SKM-1 treated with dmso at 0.1 percent for 144 hours (cell line): ENCODE measurements around the gene EBF3.

Source experiments
- DNase-seq: peaks from one replicate; lab custom pipeline; 2025; ENCODE audit not compliant: unreplicated experiment; lab: John Stamatoyannopoulos, UW

EBF3 gene

DNA sequence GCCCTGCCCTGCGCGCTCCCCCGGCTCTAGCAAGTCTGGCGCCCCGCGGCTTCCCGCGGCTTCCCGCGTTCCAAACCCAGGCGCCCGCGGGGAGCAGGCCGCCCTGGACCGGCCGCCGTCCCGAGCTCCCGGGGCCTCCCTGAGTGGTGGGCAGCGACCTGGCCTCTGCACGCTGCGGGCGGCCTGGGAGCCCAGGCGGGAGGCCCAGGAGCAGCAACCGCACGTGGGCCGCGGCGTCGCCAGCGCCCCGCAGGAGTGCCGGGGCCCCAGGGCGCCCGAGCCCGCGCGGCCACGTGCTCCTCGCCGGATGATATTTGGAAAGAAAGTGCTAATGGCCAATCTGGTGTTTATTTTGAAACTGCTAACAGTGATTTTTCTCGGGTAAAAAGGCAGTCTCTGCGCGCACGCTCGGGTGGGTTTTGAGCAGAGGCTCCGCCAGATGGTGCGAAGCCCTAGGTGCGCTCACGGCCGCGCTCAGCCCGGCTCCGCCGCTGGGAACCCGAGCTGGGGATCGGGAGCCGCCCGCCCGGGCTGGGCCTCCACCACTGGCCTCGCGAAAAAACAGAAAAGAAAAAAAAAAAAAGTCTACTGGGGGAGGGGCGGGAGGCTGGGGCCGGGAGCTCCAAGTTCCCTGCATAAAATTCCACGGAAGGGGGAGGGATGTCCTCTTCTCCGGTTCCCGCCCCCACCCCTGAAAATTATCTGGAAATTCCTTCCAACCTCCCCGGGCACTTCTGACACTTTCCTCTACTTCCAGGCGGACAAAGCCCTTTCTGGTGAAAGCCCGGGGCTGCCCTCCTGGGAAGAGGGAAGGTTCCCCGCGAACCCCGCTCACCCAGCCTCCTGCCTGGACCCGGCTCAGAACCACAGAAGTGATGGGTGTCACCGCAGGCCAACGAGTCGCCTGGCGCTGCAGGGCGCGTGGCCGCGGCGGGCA is 4.3 kb downstream of the EBF3 start:
- no peak for DNase-seq

DNA sequence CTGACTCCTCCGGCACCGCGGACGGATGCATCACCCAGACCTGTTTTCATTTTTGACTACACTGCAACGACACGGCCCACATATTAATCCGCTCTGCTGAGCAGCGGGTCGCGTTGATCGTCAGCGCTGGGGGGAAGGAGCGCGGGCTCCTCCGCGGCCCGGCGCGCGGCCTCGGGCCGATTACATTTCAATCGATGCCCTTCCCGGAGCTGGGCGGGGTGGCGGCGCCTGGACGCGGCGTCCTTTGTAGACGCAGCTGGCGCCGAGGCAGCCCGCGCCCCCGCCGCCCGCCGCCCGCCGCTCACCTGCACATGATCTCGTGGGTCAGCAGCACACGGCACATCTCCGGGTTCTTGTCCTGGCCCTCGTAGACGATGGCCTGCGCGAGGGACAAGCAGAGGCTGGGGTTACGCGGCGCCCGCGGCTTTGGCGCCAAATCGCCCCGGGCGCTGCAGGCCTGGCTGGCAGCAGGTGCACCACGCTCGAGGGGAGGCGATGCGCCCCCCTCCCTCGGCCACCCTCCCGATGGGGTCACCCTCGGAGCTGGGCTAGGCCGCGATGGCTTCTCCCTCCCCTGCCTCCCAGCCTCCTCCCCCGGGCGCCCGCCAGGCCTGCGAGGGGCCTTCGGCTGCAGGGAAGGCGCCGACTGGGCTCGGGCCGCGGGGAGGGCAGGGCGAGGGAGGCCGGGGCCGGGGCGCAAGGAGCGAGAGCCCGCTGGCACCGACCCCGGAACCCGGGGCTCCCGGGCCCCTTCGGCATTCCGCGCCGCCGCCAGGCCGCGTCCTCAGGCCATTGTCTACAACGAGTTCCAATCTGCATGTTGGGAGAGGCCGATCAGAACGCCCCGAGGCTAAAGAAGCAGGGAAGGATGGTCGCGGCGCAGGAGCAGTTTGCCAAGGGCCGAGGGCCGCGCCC is 5.2 kb downstream of the EBF3 start:
- no peak for DNase-seq

DNA sequence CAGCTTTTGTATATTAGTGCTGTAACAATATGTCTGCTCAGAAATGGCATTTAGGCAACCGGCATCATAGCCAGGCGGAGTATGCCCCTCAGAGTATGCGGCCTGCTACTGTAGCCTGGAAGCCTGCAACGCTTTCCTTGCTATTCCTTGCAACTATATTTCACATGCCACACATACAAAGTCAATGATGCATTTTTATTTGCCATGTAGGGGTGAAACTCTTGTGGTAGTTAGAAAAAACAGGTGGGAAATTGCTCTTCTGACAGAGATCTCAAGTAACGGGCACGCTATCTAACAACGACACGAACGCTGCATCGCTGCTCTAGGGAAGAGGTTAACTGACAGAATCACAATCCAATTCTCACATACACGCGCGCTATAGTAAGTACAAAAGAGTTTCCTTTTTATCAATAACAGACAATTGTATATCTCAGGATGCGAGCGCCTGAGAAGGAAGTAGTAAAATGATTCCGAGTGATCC is 5.9 kb downstream of the EBF3 start:
- DNase-seq: no peak

DNA sequence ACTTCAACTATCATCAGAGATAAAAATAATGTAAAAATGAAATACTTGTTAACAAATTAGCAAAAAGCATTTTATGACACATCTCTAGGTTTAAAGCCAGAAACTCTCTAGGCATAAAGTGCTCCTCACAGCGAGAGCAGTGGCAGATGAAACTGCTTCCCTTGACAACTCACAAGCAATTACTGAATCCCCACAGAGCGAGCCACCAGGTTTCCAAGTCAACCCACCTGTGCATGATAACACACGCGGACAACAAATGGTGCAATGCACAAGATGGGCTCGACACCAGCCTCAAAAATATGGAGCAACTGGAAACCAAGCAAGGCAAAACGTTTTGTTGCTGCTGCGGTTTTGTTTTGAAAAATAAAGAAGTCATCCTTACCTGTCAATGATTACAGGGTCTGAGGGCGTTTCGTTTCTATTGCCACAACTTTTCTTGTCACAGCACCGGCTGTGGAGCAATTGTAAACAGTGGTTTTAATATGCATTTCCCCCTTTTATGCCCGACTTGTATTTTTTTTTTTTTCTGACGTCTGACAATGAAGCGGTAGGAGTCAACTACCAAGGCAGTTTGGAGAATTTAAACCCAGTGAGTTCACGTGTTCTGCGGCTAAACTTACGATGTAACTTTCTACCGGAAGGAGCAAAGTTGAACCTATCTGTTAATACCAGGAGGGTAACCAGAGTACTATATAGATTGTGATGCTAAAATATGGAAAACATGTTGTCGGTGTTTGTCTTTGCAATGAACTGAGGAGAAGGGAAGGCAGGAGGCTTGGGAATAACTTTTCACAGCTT is 7.0 kb downstream of the EBF3 start:
- no peak for DNase-seq

DNA sequence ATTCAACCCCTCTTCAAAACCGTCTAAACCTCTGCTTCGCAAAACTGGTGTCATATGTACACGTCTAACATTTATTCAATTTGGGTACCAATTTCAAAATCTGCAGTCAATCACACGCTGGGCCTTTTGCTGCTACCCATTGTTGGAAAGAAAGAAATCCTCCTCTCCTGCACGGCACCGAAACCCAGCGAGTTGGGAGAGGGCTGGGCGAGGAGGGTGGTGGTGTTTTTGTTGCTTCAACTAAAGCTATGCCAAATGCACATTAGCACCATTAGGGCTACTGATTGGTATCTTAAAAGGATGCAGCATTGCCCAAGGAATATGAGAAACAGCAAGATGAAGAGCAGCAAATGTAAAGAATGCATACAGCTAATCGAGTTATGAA is 7.8 kb downstream of the EBF3 start:
- no peak for DNase-seq

DNA sequence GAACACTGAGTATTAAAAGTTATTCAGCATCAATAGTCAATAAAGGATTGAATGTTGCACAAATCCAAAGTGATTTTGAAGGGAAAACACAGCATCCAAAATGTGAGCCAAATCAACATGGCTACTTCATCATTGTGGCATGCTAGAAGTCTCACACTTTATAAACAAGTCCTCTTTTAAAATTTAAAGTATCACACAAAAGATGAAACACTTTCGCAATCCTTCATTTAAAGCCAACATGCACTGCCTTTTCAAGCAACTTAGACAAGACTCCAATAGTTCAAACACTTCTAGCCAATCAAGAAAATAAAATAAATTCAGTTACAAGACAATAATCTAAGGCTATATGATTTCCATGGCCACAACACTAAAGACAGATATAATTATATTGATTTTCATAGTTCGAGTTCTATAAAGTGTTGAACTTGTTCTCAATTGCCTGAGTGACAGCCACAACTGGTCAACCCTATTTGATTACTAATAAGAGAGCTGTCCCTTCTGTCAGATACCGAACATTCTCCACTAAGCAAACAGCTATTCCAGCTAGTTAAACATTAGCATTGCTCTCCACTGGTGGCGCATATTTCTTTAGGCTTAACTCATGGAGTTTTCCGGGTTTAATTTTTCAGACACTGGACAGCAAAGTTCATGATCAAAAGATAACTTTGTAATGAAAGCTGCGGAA is 8.3 kb downstream of the EBF3 start:
- DNase-seq: no peak

DNA sequence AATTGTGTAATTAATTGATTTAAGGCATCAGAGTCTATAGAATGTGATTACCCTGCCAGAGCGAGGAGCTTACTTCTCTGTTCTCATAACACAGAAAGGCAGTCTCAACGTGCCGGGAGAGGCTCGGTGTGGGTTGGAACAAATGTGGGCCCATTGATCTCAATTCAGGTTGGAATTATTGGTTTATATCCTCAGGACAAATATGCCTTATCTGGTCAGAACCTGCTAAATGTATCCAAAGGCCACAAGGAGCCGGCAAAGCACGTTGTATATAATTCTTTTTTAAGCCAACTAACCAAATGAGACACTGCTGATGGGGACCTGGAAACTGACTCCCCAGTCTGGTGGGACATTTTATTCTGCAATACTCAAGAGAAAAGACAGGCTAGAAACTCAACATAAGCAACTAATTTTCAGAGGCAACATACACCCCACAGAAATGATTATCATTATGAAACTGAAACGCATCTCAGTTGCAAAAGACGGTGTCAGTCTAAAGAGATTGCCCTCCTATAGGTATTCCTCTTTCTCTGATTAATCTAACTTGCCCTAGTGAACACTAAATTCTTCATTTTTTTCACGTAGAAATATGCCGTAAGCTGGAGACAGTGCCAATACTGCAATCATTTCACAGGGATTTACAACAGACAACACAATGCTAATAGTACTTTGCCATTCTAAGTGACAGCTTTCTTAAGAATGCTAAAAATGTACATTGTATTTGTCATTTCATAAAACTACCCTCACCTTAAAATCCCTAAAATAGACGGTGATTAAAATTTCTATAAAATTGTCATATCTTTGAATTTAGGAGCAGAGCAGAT is 9.4 kb downstream of the EBF3 start:
- no peak for DNase-seq

DNA sequence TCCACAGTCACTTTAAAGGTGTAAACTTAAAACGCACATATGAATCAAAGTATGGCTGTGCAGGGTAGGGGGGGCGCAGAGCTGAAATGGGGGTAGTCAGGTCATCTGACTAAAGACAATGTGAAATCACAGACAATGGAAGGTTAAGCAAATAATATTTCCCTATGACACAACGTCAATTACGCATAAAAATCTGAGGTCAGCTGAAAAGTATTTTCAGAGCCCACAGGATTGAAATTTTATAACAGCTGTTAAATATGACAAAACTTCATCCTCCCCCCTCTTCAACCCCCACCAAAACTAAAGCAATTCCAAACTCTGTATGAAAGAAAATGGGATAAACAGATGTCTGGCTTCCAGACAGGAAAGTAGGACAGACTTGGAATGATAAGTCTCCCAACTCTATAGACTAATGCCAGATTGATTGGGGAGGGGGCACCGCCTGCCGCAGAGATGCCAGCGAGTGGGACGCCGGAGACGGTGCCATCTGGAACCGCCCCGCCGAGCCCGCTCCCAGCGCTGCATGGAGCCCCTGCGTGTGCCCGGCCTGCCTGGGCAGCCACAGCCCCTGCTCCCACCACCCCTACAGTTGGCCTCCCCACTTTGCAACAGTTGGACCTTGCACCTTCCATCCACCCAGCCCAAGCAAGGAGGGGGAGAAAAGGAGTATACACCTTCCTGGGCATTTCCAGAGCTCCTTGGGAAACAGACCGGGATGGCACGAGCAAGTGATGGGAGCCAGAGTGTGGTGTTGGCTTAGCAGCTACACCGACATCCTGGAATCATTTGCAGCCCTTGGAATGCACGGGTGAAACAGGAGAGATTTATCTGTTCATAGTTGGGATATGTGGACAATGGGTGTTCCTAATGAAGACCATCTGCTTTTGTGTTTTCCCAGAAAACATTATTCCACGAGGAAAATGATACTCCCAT is 10.7 kb downstream of the EBF3 start:
- no peak for DNase-seq

DNA sequence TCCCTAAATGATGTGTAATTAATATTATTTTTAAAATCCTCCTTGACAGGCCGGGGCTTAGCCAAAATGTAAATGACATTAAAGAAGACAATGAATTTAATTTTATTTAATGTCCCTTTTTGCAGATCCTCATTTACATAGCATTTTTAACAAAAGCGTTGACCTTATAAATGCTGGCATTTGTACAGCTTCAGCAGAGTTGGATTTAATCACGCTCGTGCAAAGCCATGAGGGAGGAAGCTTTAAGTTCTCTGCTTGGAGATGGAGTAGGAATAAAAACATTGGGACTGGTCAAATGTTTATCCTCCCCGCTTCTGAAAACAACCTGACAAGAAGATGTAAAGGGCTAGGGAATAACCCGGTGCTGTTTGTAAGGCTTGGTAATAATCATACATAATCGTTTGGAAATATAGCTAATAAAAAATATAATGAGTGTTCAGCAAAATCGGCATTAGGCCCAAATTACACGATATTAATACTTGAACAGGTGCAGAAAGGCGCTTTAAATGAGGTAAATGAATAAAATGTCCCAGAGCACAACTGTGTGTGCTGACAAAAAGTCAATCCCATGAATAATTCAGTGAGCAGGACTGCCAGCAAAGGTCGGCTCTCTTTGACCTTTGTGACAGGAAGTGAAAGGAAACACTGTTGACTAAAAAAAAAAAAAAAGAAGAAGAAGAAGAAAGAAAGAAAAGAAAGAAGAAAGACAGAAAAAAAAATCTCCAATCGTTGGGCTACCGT is 11.5 kb downstream of the EBF3 start:
- DNase-seq: no peak

DNA sequence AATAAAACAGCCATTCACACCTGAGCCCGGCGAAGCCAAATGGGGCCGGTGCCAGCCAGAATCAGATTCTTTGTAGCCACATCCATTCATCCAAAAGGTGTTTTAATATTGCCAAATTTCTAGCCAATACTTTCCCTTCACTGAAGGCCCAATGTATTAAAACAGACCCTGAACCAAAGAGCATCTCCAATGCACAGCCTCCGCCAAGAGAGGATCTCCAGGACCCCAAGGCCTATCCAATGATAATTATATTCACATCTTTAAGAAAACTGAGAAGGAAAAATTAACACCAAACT is 12.2 kb downstream of the EBF3 start:
- no peak for DNase-seq

DNA sequence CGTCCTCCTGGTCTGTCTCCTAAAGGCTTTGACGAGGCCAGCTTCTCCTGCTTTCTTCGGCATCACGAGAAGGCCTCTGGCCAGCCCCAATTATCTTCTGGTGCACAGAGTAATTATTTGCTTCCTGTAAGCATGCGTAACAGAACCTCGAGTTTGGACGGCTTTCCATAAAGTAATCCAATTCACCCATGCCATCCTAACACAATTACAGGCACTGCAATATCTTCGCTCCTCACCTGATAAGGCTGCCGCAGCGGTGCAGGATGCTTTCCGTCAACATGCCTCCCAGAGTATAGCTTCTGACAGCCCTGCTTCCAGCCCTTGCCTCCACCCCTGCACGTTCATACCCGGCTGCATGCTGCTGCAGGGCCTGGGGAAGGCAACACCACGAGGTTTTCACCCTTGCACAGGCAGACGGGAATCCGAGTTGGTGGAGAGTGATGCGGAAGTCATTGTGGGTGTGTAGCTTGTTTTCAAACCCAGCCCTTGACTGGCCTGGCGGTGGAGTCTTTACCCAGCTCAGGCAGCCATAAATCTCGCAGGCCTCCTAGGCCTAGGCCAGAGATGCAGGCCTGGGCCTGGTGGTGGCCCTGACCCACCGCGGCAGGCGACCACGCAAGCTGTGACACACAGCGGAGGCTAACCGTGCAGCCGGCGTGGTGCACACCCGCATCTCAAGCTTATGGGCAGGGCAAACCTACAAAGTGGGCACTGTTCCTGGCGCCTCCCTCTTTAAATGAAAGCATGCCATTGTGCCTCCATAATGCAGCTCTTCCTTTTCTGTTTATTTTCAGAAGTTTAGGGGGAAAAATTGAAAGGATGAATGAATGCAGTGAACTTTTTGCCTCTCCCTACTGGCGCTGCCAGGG is 12.7 kb downstream of the EBF3 start:
- DNase-seq: no peak

DNA sequence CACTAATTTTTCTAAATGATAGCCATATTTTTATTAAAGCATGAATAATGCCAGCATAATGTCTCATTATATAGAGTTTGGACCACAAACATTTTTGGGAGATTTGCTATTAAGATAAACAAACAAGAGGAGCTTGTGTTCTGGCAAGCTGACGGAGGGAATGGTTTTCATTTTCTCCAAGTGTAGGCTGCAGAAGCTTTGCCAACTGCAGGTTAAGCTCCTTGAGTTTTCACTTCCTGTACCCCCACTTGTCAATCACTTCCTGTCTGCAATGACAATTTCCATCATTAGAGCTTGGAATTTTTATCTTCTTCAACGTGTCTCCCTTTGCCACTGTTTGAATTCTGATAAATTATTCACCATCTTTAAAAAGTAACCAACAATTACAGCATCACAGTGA is 13.4 kb downstream of the EBF3 start:
- DNase-seq: no peak

DNA sequence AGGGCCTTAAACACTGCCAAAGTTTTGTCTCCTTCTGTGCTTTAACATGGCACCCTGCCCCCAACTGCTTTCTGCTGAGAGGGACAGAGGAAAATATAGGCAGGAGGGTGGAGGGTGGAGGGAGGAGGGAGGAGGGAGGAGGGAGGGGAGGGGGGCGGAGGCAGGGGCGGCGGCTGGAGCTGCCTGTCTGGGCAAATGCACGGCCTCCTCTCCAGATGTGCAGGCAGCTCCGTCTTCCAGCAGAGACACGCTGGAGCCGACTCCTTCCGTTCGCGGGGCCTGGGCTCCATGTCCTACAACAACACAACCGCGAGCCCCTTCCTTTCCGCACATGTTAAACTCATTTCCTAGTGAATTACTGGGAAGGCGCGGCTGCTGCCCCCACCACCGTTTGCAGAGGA is 14.2 kb downstream of the EBF3 start:
- DNase-seq: no peak

DNA sequence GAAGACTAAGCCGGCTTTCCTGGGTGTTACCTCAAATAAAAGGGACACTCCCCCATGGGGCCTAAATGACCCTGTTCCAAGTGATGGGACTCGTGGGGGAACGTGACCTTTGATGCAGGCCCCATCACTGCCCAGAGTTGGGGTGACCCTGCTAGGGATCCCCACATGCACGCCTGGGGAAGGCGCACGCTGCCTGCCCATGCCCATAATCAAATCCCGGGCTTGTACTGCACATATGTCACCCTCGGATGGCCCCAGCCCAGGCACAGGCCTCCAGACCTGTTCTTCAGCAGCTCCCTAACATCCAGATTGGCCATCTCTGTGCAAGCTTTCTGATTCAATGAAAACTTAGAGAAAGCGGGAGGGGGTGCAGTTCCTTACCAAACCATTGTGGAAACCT is 14.7 kb downstream of the EBF3 start:
- no peak for DNase-seq

DNA sequence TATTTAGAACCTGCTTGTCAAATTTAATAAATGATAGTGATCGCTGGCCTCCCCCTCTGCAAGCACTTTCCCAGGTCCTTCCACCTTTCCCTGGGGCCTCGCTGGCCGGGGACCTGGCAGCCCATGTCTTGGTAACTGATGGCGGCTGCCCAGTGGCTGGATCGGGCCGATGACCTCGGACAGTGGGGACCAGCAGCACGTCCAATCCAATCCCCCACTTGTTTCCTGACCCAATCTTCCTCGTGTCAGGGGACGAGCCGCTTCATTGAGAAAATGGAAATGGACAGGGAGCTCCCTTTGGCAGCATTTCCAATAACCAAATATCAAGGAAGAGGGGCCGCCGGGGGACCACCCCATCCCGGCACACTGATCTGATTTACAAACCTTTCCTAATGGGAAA is 17.2 kb downstream of the EBF3 start:
- no peak for DNase-seq

DNA sequence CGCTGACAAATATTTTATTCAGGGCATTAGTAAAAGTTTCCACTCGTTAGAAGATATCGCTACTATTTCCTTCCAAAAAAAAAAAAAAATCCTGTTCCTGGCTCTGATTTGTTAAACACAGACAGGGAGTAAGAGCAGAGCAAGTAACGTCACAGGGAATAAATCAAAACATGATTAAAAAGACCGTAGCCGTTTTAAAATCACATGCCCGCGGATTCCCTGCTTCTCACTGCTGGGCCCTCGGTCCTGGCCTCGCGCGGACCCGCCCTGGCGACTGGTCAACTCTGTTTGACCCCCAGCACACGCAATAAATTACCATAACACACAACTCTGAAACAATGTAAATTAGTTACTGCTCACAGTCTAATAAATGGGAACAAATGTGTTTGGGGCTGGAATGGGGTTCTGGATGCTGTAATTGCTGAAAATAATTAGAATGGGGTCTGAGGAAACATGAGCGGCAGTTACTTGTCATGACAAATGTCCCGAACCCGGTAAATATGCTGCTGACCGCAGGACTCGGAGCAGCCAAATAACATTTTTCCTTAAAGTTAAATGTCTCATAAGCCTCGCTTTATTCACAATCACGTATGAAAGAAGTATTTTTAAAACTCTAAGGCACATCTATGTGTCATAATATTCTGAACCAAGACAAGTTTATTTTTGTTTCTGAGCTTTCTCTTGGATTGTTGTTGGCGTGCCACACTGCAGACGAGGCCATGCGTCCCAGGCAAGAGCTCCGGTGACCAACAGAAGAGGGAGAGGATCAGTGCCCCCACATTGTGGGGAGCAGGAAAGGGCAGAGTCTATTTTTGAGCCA is 17.9 kb downstream of the EBF3 start:
- no peak for DNase-seq
